IMR-90 (cell line): ENCODE measurements around the gene UBASH3A. TPM values are rescaled to one million over a fixed set of nuclear protein-coding genes. Genes with fewer than 3 reads are reported as not detected.

Experiments used
- ATAC-seq: fragments of 200-7000 bp; cut with Tn5 transposase; 2 replicates; pipeline ENCODE4 v1.9.1; 2020; ENCODE audit warnings: low read depth, mild to moderate bottlenecking, moderate library complexity
- BruUV-seq: library from RNA; stranded (reverse); fragments of 400-500 nt; replicated peaks from 2 replicates; lab custom pipeline; 2021; lab: Mats Ljungman, UMichigan
- CTCF ChIA-PET: fragments of 300-600 bp; formaldehyde crosslinking; extraction: SDS; loops from one replicate; lab custom pipeline; 2021; ENCODE audit warnings: antibody characterized with exemption; lab: Yijun Ruan, JAX
- POLR2A ChIA-PET: fragments of 300-600 bp; sonication (Branson Sonifier 250); formaldehyde crosslinking; loops from one replicate; lab custom pipeline; 2022; ENCODE audit warnings: antibody characterized with exemption; ENCODE audit not compliant: unreplicated experiment; lab: Charles Lee
- DNase-seq: peaks from one replicate; pipeline ENCODE4 v3.0.0; 2013
- H2AFZ ChIP-seq: replicated peaks from 2 replicates; pipeline ENCODE3; 2013; ENCODE audit warnings: low read length, mild to moderate bottlenecking; ENCODE audit not compliant: poor library complexity
- H2AK5ac ChIP-seq: 2 replicates; pipeline ENCODE4 v1.6.1; 2013; ENCODE audit warnings: low read depth, low read length, inconsistent platforms
- H2AK9ac ChIP-seq: replicated peaks from 2 replicates; pipeline ENCODE3; 2013; ENCODE audit warnings: mild to moderate bottlenecking, low read depth, low read length, moderate library complexity; ENCODE audit not compliant: poor library complexity
- H2BK120ac ChIP-seq: 2 replicates; pipeline ENCODE4 v1.6.1; 2013; ENCODE audit warnings: low read depth, low read length, inconsistent platforms
- H2BK15ac ChIP-seq: 3 replicates; pipeline ENCODE4 v1.6.1; 2013; ENCODE audit warnings: low read depth, low read length, inconsistent platforms
- H2BK20ac ChIP-seq: 2 replicates; pipeline ENCODE4 v1.6.1; 2013; ENCODE audit warnings: low read depth, mild to moderate bottlenecking, inconsistent platforms, low read length, moderate library complexity
- H2BK5ac ChIP-seq: 2 replicates; pipeline ENCODE4 v1.6.1; 2013; ENCODE audit warnings: mild to moderate bottlenecking, low read depth, low read length, inconsistent platforms; ENCODE audit not compliant: poor library complexity, severe bottlenecking
- H3K14ac ChIP-seq: replicated peaks from 2 replicates; pipeline ENCODE4 v1.6.1; 2013; ENCODE audit warnings: low read depth, low read length, inconsistent platforms
- H3K18ac ChIP-seq: 2 replicates; pipeline ENCODE4 v1.6.1; 2013; ENCODE audit warnings: low read depth, low read length, control low read depth
- H3K23ac ChIP-seq: 2 replicates; pipeline ENCODE4 v1.6.1; 2013; ENCODE audit warnings: low read depth, low read length, inconsistent platforms
- H3K27ac ChIP-seq: 2 replicates; pipeline ENCODE4 v1.5.1; 2013; ENCODE audit warnings: mild to moderate bottlenecking, control low read depth, low read length; ENCODE audit not compliant: insufficient read depth
- H3K27me3 ChIP-seq: 2 replicates; pipeline ENCODE4 v1.6.1; 2013; ENCODE audit warnings: low read length; ENCODE audit not compliant: control insufficient read depth, insufficient read depth
- H3K36me3 ChIP-seq: 2 replicates; pipeline ENCODE4 v1.6.1; 2013; ENCODE audit warnings: low read length, mixed read lengths; ENCODE audit not compliant: control insufficient read depth, insufficient read depth
- H3K4ac ChIP-seq: 2 replicates; pipeline ENCODE4 v1.6.1; 2013; ENCODE audit warnings: low read depth, low read length, inconsistent platforms
- H3K4me1 ChIP-seq: 2 replicates; pipeline ENCODE4 v1.6.1; 2013; ENCODE audit warnings: low read length, mixed read lengths; ENCODE audit not compliant: control insufficient read depth, insufficient read depth
- H3K4me2 ChIP-seq: 2 replicates; pipeline ENCODE4 v1.6.1; 2013; ENCODE audit warnings: low read depth, mild to moderate bottlenecking, control low read depth, low read length, moderate library complexity
- H3K4me3 ChIP-seq: 2 replicates; pipeline ENCODE4 v1.5.1; 2013; ENCODE audit warnings: low read depth, mild to moderate bottlenecking, control low read depth, low read length, moderate library complexity; ENCODE audit not compliant: insufficient read depth
- H3K56ac ChIP-seq: 2 replicates; pipeline ENCODE4 v1.6.1; 2013; ENCODE audit warnings: low read length, inconsistent platforms; ENCODE audit not compliant: insufficient read depth; ENCODE audit errors: extremely low read depth
- H3K79me1 ChIP-seq, 2 experiments: 2 replicates each; pipeline ENCODE4 v1.6.1; 2013; ENCODE audit warnings: low read length in 2 of 2, inconsistent platforms in 1 of 2, low read depth in 1 of 2
- H3K9ac ChIP-seq: 2 replicates; pipeline ENCODE4 v1.6.1; 2013; ENCODE audit warnings: low read depth, low read length, control low read depth
- H3K9me1 ChIP-seq: 2 replicates; pipeline ENCODE4 v1.6.1; 2013; ENCODE audit warnings: low read length, inconsistent platforms; ENCODE audit not compliant: insufficient read depth
- H3K9me3 ChIP-seq: 2 replicates; pipeline ENCODE4 v1.6.1; 2013; ENCODE audit warnings: low read length; ENCODE audit not compliant: control insufficient read depth, insufficient read depth
- H4K20me1 ChIP-seq: 2 replicates; pipeline ENCODE4 v1.6.1; 2013; ENCODE audit warnings: low read length, inconsistent platforms; ENCODE audit not compliant: insufficient read depth
- H4K5ac ChIP-seq: 2 replicates; pipeline ENCODE4 v1.6.1; 2013; ENCODE audit warnings: mild to moderate bottlenecking, low read depth, low read length, control low read depth
- H4K8ac ChIP-seq, 2 experiments: 2 replicates each; pipeline ENCODE4 v1.6.1; 2013; ENCODE audit warnings: low read depth in 2 of 2, low read length in 2 of 2, control low read depth in 1 of 2, inconsistent platforms in 1 of 2
- H4K91ac ChIP-seq: 2 replicates; pipeline ENCODE4 v1.6.1; 2013; ENCODE audit warnings: low read depth, low read length, inconsistent platforms; ENCODE audit not compliant: insufficient read depth
- BHLHE40 ChIP-seq: fragments of 150-350 bp; IDR thresholded peaks from 2 replicates; pipeline ENCODE4 v1.6.1; 2016; ENCODE audit warnings: mild to moderate bottlenecking, low read depth, low read length
- CEBPB ChIP-seq: IDR thresholded peaks from 2 replicates; pipeline ENCODE4 v1.6.1; 2012; ENCODE audit warnings: low read depth, low read length, improper control_type of control experiment
- CHD1 ChIP-seq: IDR thresholded peaks from 2 replicates; pipeline ENCODE4 v1.6.1; 2012; ENCODE audit warnings: low read depth, low read length, improper control_type of control experiment
- CTCF ChIP-seq: conservative IDR thresholded peaks from 2 replicates; pipeline ENCODE4 v1.5.1; 2012; ENCODE audit warnings: mild to moderate bottlenecking, low read depth, low read length, improper control_type of control experiment
- FOS ChIP-seq: fragments of 150-350 bp; IDR thresholded peaks from 2 replicates; pipeline ENCODE4 v1.6.1; 2016; ENCODE audit warnings: low read depth, low read length
- MAFK ChIP-seq: IDR thresholded peaks from 2 replicates; pipeline ENCODE4 v1.6.1; 2012; ENCODE audit warnings: low read depth, low read length, improper control_type of control experiment
- NFE2L2 ChIP-seq: fragments of 150-350 bp; IDR thresholded peaks from 2 replicates; pipeline ENCODE4 v1.6.1; 2016; ENCODE audit warnings: low read depth, mild to moderate bottlenecking, low read length
- POLR2A ChIP-seq: IDR thresholded peaks from 2 replicates; pipeline ENCODE4 v1.6.1; 2012; ENCODE audit warnings: mild to moderate bottlenecking, low read depth, low read length
- RAD21 ChIP-seq: IDR thresholded peaks from 2 replicates; pipeline ENCODE4 v1.6.1; 2012; ENCODE audit warnings: low read length, improper control_type of control experiment
- WGBS, 2 experiments: methylation state at CpG; one replicate each; pipeline versions ENCODE4 v1.1.5 to v1.1.7; 2013; ENCODE audit warnings: missing lambda C conversion rate in 2 of 2; ENCODE audit not compliant: insufficient read length in 1 of 2; ENCODE audit errors: extremely low coverage in 2 of 2; 5-methylcytosine and 5-hydroxymethylcytosine counted together
- dilution Hi-C: fragments of 300-500 bp; cut with HindIII; formaldehyde crosslinking; loops from one replicate; pipeline ENCODE4 v1.14.3; 2018; ENCODE audit warnings: low sequenced_read_pairs; ENCODE audit not compliant: unreplicated experiment
- in situ Hi-C: fragments of 300-500 bp; cut with MboI; formaldehyde crosslinking; loops from 3 replicates; pipeline ENCODE4 v1.14.3; 2019; ENCODE audit warnings: low sequenced_read_pairs, inconsistent platforms, mixed read lengths
- intact Hi-C: fragments of 100-400 bp; cut with micrococcal nuclease; formaldehyde crosslinking; loops from 2 replicates; pipeline ENCODE4 v1.10.0; 2022
- polyA plus RNA-seq, 3 experiments: library from polyadenylated mRNA; depleted of rRNA; stranded (reverse); fragments of >200 nt; gene quantifications; 2 replicates each; pipeline ENCODE4 v1.2.3, GENCODE V29; 2012; ENCODE audit warnings: low replicate concordance in 1 of 3
- total RNA-seq: library from RNA; depleted of rRNA; stranded (reverse); fragments of >200 nt; gene quantifications from 2 replicates; pipeline ENCODE4 v1.2.3, GENCODE V29; 2012

Gene UBASH3A
- total and polyA plus RNA-seq, 2 of the 4 experiments (the other 2 are of a cell fraction), result not detected

GRCh38 chr21:42459082-42459460, 55.4 kb downstream of the UBASH3A start:
- H3K9me1 ChIP-seq, result no peaks in the 10 kb centered on the region
- no peak overlapping the region for H3K27ac ChIP-seq
- TF ChIP-seq CTCF (no peak), CHD1 (no peak), NFE2L2 (no peak), BHLHE40 (no peak), POLR2A (no peak), RAD21 (no peak), CEBPB (no peak), FOS (no peak), MAFK (no peak)
- ATAC-seq, result no peak
- no peaks in the 10 kb centered on the region for H3K4me1 ChIP-seq
- H3K79me1 ChIP-seq, result no peaks in the 10 kb centered on the region
- no peaks in the 10 kb centered on the region for H3K9me3 ChIP-seq
- no peak overlapping the region for H2BK15ac ChIP-seq
- H4K5ac ChIP-seq, result no peak overlapping the region
- no peak overlapping the region for H2AK5ac ChIP-seq
- no peak for DNase-seq
- H3K23ac ChIP-seq, result no peak overlapping the region
- WGBS, 2 experiments, result no CpG with 5 or more reads among the region's 1 CpG
- no peak overlapping the region for H3K14ac ChIP-seq
- intact Hi-C loops (no loop called here), dilution Hi-C loops (no loop called here), in situ Hi-C loops (no loop called here)
- POLR2A ChIA-PET, result no interaction called here
- peaks cover 11% of the 10 kb centered on the region for H3K27me3 ChIP-seq
- no peaks in the 10 kb centered on the region for H3K36me3 ChIP-seq
- no peak overlapping the region for H3K4ac ChIP-seq
- H2AFZ ChIP-seq, result no peak overlapping the region
- no peak overlapping the region for H3K18ac ChIP-seq
- H2BK20ac ChIP-seq, result no peak overlapping the region
- no peak overlapping the region for H4K91ac ChIP-seq
- no peak overlapping the region for H2BK120ac ChIP-seq
- no peaks in the 10 kb centered on the region for H4K20me1 ChIP-seq
- CTCF ChIA-PET, result no interaction called here
- H2BK5ac ChIP-seq, result no peak overlapping the region
- no peak overlapping the region for H3K4me3 ChIP-seq
- BruUV-seq, result no TSS peak
- H2AK9ac ChIP-seq, result no peak overlapping the region
- H4K8ac ChIP-seq, result no peak overlapping the region
- H3K9ac ChIP-seq, result no peak overlapping the region
- H3K56ac ChIP-seq, result no peak overlapping the region
- no peak overlapping the region for H3K4me2 ChIP-seq
